NCI-H446 treated with DMSO at 0.1 percent for 48 hours (cell line): ENCODE results near the gene INO80.

Source experiments
- DNase-seq: peaks from one replicate; lab custom pipeline; 2025; lab: John Stamatoyannopoulos, UW

The INO80 gene

DNA sequence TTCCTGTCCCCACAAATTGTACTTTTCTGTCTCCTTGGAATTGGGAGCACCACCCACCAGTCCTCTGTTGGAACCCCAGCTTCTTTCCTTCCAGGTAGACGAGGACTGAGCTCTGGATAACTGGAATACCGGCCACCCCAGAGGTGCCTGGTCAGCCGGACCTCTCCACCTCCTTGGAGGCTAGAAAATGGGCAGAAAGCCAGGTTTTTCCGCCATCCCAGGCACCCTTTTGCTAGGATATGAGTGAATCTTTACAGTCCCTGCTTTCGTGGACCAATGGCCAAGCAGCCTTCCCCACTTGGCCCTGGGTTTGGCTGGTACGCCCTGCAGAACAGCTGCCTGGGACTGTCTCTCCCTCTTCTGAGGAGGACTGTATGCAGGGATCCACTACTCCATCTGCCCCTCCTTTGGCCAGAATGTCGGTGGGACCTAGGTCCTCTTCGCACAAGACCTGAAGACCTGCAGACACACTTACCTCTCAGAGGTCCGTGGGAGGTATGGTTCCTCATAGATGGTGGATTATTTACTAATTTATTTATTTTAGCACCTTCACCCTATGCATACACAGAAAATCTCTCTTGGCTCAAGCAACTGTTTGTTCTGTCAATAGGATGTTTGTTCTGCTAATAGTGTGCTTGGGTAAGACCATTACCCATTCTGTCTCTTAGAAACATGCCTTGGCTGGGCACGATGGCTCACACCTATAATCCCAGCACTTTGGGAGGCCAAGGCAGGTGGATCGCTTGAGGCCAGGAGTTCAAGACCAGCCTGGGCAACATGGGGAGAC, 171.4 kb downstream of the INO80 start:
- no peak for DNase-seq

- no peak for DNase-seq
Observed at GRCh38 chr15:40943764-40944365, 172.2 kb downstream of the INO80 start.

- no peak for DNase-seq
Observed at GRCh38 chr15:40942878-40943277, 173.2 kb downstream of the INO80 start.

DNA sequence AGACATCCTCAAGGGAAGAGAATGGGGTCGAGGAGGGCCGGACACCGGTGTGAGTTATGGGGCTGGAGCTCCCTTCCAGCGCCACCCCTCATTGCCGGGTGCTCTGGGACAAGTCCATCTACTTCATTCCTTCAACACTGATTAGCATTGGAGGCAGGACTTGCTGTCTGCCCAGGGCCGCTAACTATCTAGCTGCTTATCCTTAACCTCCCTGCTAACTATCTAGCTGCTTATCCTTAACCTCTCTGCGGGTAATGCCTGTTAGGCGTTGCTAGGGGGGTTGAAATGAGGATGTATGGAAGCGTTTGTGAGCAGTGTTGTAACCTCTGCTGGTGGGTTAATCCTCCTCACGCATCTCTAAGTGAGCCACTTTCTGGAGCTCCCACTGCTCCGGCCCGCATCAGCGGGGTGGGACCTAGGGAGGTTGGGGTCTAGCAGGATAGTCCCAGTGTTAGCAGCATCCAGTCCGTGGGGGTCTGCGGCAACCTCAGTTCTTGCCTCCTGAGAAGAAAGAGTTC, 173.7 kb downstream of the INO80 start:
- DNase-seq = no peak

- no peak for DNase-seq
Observed at GRCh38 chr15:40941528-40942336, 174.3 kb downstream of the INO80 start.

DNA sequence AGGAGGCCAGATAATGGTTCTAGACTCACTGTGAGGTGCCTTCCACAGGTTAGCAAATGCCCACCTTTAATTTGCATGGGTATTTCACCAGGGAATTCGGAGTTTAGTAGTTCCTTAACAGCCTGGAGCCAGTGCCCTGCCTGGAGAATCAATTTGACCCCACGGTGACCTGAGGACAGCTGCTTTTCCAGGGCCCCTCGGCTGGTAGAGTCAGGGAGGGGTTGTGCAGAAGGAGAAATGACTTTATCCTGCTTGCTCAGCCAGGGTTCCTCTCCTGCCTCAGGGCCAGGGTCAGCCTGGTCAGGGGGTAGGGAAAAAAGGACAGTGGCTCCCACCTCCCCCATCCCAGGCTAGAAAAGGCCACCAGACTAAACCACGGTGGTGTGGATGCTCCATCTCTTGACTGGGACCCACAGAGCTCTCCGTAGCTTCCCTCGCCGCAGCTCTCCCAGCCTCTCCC, 175.0 kb downstream of the INO80 start:
- DNase-seq = no peak

DNA sequence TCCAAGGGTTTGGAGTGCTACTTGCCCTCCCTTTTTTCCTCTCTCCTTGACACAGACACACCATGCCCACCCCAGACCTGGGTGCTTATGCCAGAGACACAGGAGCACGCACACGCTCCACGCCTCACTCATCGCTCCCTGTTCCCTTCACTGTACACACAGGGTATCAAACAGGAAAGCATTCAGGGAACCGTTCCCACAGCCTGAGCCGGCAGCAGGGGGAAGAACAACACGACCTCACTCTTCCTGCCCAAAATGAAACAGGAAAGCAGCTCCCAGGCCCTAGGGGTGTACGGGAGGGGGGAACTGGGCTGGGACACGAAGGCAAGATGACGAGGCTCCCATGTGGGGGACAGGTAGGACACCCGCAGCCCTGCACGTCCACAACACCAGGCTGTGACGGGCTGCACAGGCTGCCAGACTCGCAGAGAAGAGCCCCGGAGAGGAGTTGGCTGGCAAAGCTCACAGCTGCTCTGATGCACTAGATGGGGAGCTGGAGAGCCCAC, 175.7 kb downstream of the INO80 start:
- DNase-seq = no peak

DNA sequence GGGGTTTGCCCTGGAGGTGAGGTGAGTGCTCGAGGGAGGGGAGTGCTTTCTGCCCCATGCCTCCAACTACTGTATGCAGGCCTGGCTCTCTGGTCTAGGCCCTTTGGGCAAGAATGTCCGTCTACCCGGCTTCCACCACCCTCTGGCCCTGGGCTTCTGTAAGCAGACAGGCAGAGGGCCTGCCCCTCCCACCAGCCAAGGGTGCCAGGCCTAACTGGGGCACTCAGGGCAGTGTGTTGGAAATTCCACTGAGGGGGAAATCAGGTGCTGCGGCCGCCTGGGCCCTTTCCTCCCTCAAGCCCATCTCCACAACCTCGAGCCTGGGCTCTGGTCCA, 177.6 kb downstream of the INO80 start:
- DNase-seq = no peak

DNA sequence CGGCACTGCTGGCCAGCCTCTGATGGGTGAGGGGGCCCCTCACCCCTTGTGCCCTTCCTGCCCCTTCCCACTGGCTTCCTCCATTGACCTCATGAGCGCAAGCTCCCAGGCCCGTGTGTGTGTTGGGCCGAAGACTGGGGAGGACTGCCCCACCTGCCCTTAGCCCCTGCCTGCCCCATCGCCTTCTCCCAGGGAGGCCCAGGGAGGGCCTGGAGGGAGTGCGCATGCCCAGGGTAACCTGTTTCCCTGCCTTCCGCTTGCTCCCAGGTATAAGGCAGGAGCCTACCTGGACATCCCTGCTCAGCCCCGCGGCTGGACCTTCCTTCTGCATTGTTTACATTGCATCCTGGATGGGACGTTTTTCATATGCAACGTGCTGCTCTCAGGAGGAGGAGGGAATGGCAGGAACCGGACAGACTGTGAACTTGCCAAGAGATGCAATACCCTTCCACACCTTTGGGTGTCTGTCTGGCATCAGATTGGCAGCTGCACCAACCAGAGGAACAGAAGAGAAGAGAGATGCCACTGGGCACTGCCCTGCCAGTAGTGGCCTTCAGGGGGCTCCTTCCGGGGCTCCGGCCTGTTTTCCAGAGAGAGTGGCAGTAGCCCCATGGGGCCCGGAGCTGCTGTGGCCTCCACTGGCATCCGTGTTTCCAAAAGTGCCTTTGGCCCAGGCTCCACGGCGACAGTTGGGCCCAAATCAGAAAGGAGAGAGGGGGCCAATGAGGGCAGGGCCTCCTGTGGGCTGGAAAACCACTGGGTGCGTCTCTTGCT, 178.1 kb downstream of the INO80 start:
- no peak for DNase-seq

GRCh38 chr15:40936709-40937666, 179.1 kb downstream of the INO80 start:
- DNase-seq = no peak

- no peak for DNase-seq
Observed at GRCh38 chr15:40936234-40936708, 179.8 kb downstream of the INO80 start.

DNA sequence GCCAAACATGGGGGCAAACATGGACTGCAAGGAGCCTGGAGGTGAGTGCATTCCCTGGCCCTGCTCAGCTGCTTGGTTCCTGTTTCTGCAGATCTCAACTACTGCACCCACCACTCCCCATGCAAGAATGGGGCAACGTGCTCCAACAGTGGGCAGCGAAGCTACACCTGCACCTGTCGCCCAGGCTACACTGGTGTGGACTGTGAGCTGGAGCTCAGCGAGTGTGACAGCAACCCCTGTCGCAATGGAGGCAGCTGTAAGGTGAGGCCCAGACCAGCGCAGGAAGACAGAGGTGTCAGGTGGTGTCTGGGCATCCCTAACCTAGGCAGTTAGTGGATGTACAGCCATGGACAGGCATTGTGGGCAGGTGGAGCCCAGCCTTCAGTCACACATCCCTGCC, 181.6 kb downstream of the INO80 start:
- DNase-seq = no peak

DNA sequence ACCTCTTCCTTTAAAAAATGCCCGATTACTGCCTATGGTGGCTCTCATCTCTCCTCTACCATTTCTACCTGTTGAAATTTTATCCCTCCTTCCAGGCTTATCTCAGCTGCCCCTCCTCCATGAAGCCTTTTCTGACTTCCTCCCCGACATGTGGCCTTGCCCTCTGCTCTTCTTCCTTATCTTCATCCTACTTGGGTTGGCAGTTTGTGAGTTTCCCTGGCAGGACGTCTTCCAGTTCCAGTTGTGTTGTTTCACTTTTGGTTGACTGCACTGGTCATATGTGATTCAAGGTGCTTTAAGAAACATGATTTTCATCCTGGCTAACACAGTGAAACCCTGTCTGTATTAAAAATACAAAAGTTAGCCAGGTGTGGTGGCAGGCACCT, 182.6 kb downstream of the INO80 start:
- no peak for DNase-seq

DNA sequence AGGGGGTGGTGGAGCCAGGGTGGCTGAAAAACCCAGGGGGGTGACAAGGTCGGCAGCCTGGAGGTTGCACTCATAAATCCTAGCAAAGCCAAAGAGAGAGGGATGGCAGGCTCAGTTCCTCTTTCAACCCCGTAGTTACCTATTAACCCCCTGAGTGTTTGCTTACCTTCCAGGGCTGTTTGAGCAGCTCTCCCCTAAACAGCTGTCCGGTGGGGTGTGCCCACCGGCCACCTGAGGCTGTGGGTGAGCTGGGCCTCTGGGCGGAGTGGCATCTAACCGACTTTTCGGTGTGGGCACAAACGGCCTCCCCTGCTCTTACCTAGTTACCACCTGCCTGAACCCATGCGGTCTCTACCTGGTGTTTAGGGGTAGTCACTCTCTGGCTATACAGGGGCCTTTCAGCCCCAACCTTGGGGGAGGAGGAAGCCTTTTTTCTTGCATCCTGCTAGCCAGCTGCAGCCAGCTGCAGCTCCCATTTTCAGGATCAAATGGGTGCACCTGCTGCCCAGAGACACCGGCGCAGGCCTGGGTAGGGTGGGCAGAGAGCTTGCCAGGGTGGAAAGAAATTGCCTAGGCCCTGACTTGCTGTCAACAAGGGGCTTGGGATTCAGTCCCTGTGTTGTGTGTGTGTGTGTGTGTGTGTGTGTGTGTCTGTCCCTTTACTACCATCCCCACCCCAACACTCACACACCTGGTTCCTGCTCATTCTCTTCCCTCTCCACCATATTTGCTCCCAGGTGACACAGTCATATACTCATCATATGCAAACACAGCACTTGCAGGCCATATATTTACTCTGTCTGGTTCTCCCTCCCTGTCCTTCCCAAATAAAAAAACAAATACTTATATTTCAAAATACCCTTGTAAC, 183.2 kb downstream of the INO80 start:
- DNase-seq = no peak

- no peak for DNase-seq
Observed at GRCh38 chr15:40932156-40932555, 183.9 kb downstream of the INO80 start.

GRCh38 chr15:40931300-40932142, 184.6 kb downstream of the INO80 start:
- no peak for DNase-seq

GRCh38 chr15:40930430-40931299, 185.4 kb downstream of the INO80 start:
- no peak for DNase-seq
